Mesenchymal stem cell (in vitro differentiated cells and primary cell): ENCODE results near the gene CEP170B.

Experiments
- DNase-seq: peaks from one replicate; pipeline ENCODE4 v3.0.0-alpha.2; 2013
- H2AFZ ChIP-seq: one replicate; pipeline ENCODE4 v1.6.1; 2013; ENCODE audit warnings: low read depth, mild to moderate bottlenecking, control low read depth, inconsistent platforms, low read length, moderate library complexity
- H2AK5ac ChIP-seq: 2 replicates; pipeline ENCODE4 v1.6.1; 2013; ENCODE audit warnings: low read length, moderate library complexity, mild to moderate bottlenecking, inconsistent platforms; ENCODE audit not compliant: severe bottlenecking
- H2BK120ac ChIP-seq: one replicate; pipeline ENCODE4 v1.6.1; 2013; ENCODE audit warnings: low read depth, mild to moderate bottlenecking, inconsistent platforms, low read length, moderate library complexity
- H2BK12ac ChIP-seq, 2 experiments: one replicate each; pipeline ENCODE4 v1.6.1; 2013; ENCODE audit warnings: inconsistent platforms in 2 of 2, low read length in 2 of 2, mild to moderate bottlenecking in 2 of 2, moderate library complexity in 2 of 2, control low read depth in 1 of 2
- H2BK15ac ChIP-seq: one replicate; pipeline ENCODE4 v1.6.1; 2013; ENCODE audit warnings: mild to moderate bottlenecking, low read depth, inconsistent platforms; ENCODE audit not compliant: poor library complexity, severe bottlenecking
- H2BK5ac ChIP-seq: 2 replicates; pipeline ENCODE4 v1.6.1; 2013; ENCODE audit warnings: low read depth, mild to moderate bottlenecking, low read length, control low read depth, inconsistent platforms; ENCODE audit not compliant: poor library complexity, severe bottlenecking
- H3K14ac ChIP-seq, 2 experiments: one replicate each; pipeline ENCODE4 v1.6.1; 2013; ENCODE audit warnings: inconsistent platforms in 2 of 2, low read length in 2 of 2, control low read depth in 1 of 2, mild to moderate bottlenecking in 1 of 2, moderate library complexity in 1 of 2
- H3K18ac ChIP-seq, 2 experiments: one replicate each; pipeline ENCODE4 v1.6.1; 2013; ENCODE audit warnings: inconsistent platforms in 2 of 2, low read length in 2 of 2, control low read depth in 1 of 2, low read depth in 1 of 2, mild to moderate bottlenecking in 1 of 2
- H3K23ac ChIP-seq, 2 experiments: one replicate each; pipeline ENCODE4 v1.6.1; 2013; ENCODE audit warnings: inconsistent platforms in 2 of 2, low read length in 2 of 2, mild to moderate bottlenecking in 2 of 2, moderate library complexity in 2 of 2, control low read depth in 1 of 2
- H3K27ac ChIP-seq: 2 replicates; pipeline ENCODE4 v1.5.1; 2013; ENCODE audit warnings: mild to moderate bottlenecking, moderate library complexity, low read length, control low read depth, inconsistent platforms; ENCODE audit not compliant: poor library complexity, severe bottlenecking
- H3K27me3 ChIP-seq, 2 experiments: 2 replicates each; pipeline versions ENCODE4 v1.6.1 to v1.7.0; 2013; ENCODE audit warnings: low read length in 2 of 2, mild to moderate bottlenecking in 2 of 2, moderate library complexity in 2 of 2, control low read depth in 1 of 2, inconsistent platforms in 1 of 2; ENCODE audit not compliant: control insufficient read depth in 1 of 2, insufficient read depth in 1 of 2
- H3K36me3 ChIP-seq, 2 experiments: 2 replicates each; pipeline versions ENCODE4 v1.6.1 to v1.7.0; 2013; ENCODE audit warnings: low read length in 2 of 2, control low read depth in 1 of 2, inconsistent platforms in 1 of 2, low read depth in 1 of 2, mild to moderate bottlenecking in 1 of 2; ENCODE audit not compliant: insufficient read depth in 2 of 2, control insufficient read depth in 1 of 2
- H3K4ac ChIP-seq, 2 experiments: one replicate each; pipeline ENCODE4 v1.6.1; 2013; ENCODE audit warnings: inconsistent platforms in 2 of 2, low read length in 2 of 2, mild to moderate bottlenecking in 2 of 2, moderate library complexity in 2 of 2, control low read depth in 1 of 2, low read depth in 1 of 2
- H3K4me1 ChIP-seq: 2 replicates; pipeline ENCODE4 v1.6.1; 2013; ENCODE audit warnings: low read depth, low read length, control low read depth; ENCODE audit not compliant: control insufficient read depth, insufficient read depth
- H3K4me2 ChIP-seq: 2 replicates; pipeline ENCODE4 v1.6.1; 2013; ENCODE audit warnings: low read length, mild to moderate bottlenecking, inconsistent platforms; ENCODE audit not compliant: poor library complexity, severe bottlenecking
- H3K4me3 ChIP-seq, 2 experiments: 2 replicates each; pipeline versions ENCODE4 v1.5.1 to v1.7.0; 2013; ENCODE audit warnings: low read length in 2 of 2, mild to moderate bottlenecking in 2 of 2, control low read depth in 1 of 2, low read depth in 1 of 2; ENCODE audit not compliant: insufficient read depth in 1 of 2
- H3K79me1 ChIP-seq: replicated peaks from 2 replicates; pipeline ENCODE4 v1.6.1; 2013; ENCODE audit warnings: mild to moderate bottlenecking, control low read depth, low read length, inconsistent platforms; ENCODE audit not compliant: poor library complexity, severe bottlenecking
- H3K9ac ChIP-seq: 2 replicates; pipeline ENCODE4 v1.7.0; 2013; ENCODE audit warnings: mild to moderate bottlenecking, low read length, moderate library complexity
- H3K9me3 ChIP-seq: 2 replicates; pipeline ENCODE4 v1.7.0; 2013; ENCODE audit warnings: mild to moderate bottlenecking, low read length; ENCODE audit not compliant: control insufficient read depth
- H4K8ac ChIP-seq: one replicate; pipeline ENCODE4 v1.6.1; 2013; ENCODE audit warnings: inconsistent platforms, mild to moderate bottlenecking, low read length, moderate library complexity
- H4K91ac ChIP-seq: one replicate; pipeline ENCODE4 v1.6.1; 2013; ENCODE audit warnings: mild to moderate bottlenecking, low read length, inconsistent platforms
- WGBS: methylation state at CpG from one replicate; pipeline ENCODE4 v1.1.7; 2013; ENCODE audit warnings: mixed read lengths; 5-methylcytosine and 5-hydroxymethylcytosine counted together

CEP170B gene

GRCh38 chr14:104879983-104880565 is 15.0 kb downstream of the CEP170B start:
- 95% methylated on average over 15 of the region's 15 CpGs for WGBS
- no peak overlapping the region for H2BK12ac ChIP-seq

GRCh38 chr14:104880584-104881210 is 15.6 kb downstream of the CEP170B start:
- no peak overlapping the region for H2BK120ac ChIP-seq
- no peaks in the 10 kb centered on the region for H3K27me3 ChIP-seq
- 86% methylated on average over 7 of the region's 7 CpGs for WGBS

More at GRCh38 chr14:104879983-104880565, 15.0 kb downstream of the CEP170B start:
- peaks cover 27 to 88% of the 10 kb centered on the region in 2 experiments for H3K36me3 ChIP-seq
- H3K79me1 ChIP-seq = peaks cover 44% of the 10 kb centered on the region
- H3K9me3 ChIP-seq = no peaks in the 10 kb centered on the region
- H3K9ac ChIP-seq = no peak overlapping the region
- no peak overlapping the region for H3K4me3 ChIP-seq
- H2AFZ ChIP-seq = no peak overlapping the region
- H2AK5ac ChIP-seq = no peak overlapping the region
- H2BK120ac ChIP-seq = no peak overlapping the region
- H4K91ac ChIP-seq = no peak overlapping the region
- no peak overlapping the region for H3K23ac ChIP-seq
- H3K4me2 ChIP-seq = no peak overlapping the region
- H3K27me3 ChIP-seq = no peaks in the 10 kb centered on the region
- no peak overlapping the region for H2BK15ac ChIP-seq
- H3K14ac ChIP-seq = no peak overlapping the region
- H3K4me1 ChIP-seq = peaks cover 17% of the 10 kb centered on the region
- H3K4ac ChIP-seq = no peak overlapping the region
- H2BK5ac ChIP-seq = no peak overlapping the region
- no peak for DNase-seq
- no peak overlapping the region for H4K8ac ChIP-seq
- H3K18ac ChIP-seq = no peak overlapping the region
- no peak overlapping the region for H3K27ac ChIP-seq

GRCh38 chr14:104881369-104881979 is 16.4 kb downstream of the CEP170B start:
- peaks cover 8% of the 10 kb centered on the region for H3K4me1 ChIP-seq
- 83% methylated on average over 13 of the region's 13 CpGs for WGBS
- H2AK5ac ChIP-seq = no peak overlapping the region
- H3K27me3 ChIP-seq = no peaks in the 10 kb centered on the region
- no peak overlapping the region for H2AFZ ChIP-seq
- no peak overlapping the region for H3K4me2 ChIP-seq
- no peak overlapping the region for H3K4me3 ChIP-seq
- no peak overlapping the region for H2BK120ac ChIP-seq
- H4K8ac ChIP-seq = no peak overlapping the region
- no peak overlapping the region for H3K27ac ChIP-seq
- no peak overlapping the region for H3K18ac ChIP-seq
- H3K9me3 ChIP-seq = no peaks in the 10 kb centered on the region
- DNase-seq = no peak
- no peak overlapping the region for H3K14ac ChIP-seq
- H3K79me1 ChIP-seq = peaks cover 35% of the 10 kb centered on the region
- H2BK15ac ChIP-seq = no peak overlapping the region
- H3K23ac ChIP-seq = no peak overlapping the region
- H4K91ac ChIP-seq = no peak overlapping the region
- H3K4ac ChIP-seq = no peak overlapping the region
- peaks cover 31 to 95% of the 10 kb centered on the region in 2 experiments for H3K36me3 ChIP-seq
- H2BK5ac ChIP-seq = no peak overlapping the region
- no peak overlapping the region for H2BK12ac ChIP-seq
- no peak overlapping the region for H3K9ac ChIP-seq

More at GRCh38 chr14:104880584-104881210, 15.6 kb downstream of the CEP170B start:
- Histone ChIP-seq H3K9ac (no peak overlapping the region), H3K27ac (no peak overlapping the region), H3K9me3 (no peaks in the 10 kb centered on the region), H3K23ac (no peak overlapping the region), H2BK5ac (no peak overlapping the region), H3K4me3 (no peak overlapping the region), H3K36me3 (peaks cover 29 to 94% of the 10 kb centered on the region in 2 experiments), H3K4me2 (no peak overlapping the region), H4K8ac (no peak overlapping the region), H3K4ac (no peak overlapping the region), H2AFZ (no peak overlapping the region), H3K18ac (no peak overlapping the region), H4K91ac (no peak overlapping the region), H2AK5ac (no peak overlapping the region), H2BK12ac (no peak overlapping the region), H3K14ac (peak overlapping the region in 1 of 2 experiments; percentile 79), H3K79me1 (peaks cover 39% of the 10 kb centered on the region), H2BK15ac (no peak overlapping the region), H3K4me1 (peaks cover 13% of the 10 kb centered on the region)
- no peak for DNase-seq

- no peak overlapping the region for H2AK5ac ChIP-seq
- no peak overlapping the region for H3K23ac ChIP-seq
- no peak overlapping the region for H3K4me2 ChIP-seq
- H4K91ac ChIP-seq = no peak overlapping the region
- no peak overlapping the region for H3K27ac ChIP-seq
- no peak overlapping the region for H2BK15ac ChIP-seq
- 76% methylated on average over 13 of the region's 13 CpGs for WGBS
- no peak overlapping the region for H3K4ac ChIP-seq
- peaks cover 29% of the 10 kb centered on the region for H3K79me1 ChIP-seq
- H3K14ac ChIP-seq = peak overlapping the region in 1 of 2 experiments; percentile 57
- H3K4me1 ChIP-seq = peaks cover 8% of the 10 kb centered on the region
- no peak overlapping the region for H3K18ac ChIP-seq
- no peak overlapping the region for H3K4me3 ChIP-seq
- peaks cover 37 to 96% of the 10 kb centered on the region in 2 experiments for H3K36me3 ChIP-seq
- no peaks in the 10 kb centered on the region for H3K9me3 ChIP-seq
- no peaks in the 10 kb centered on the region for H3K27me3 ChIP-seq
- H2BK5ac ChIP-seq = no peak overlapping the region
- H2BK120ac ChIP-seq = no peak overlapping the region
- no peak overlapping the region for H4K8ac ChIP-seq
- no peak overlapping the region for H2BK12ac ChIP-seq
- no peak overlapping the region for H2AFZ ChIP-seq
- DNase-seq = no peak
- H3K9ac ChIP-seq = no peak overlapping the region
These were observed 17.4 kb downstream of the CEP170B start for GRCh38 chr14:104882325-104882973.
